IPS-15b (cell line): Measurements from ENCODE around the gene UBE2V1.

Experiments used
- H3K27me3 ChIP-seq: one replicate; pipeline ENCODE4 v1.6.1; 2013; ENCODE audit warnings: low read length; ENCODE audit not compliant: control insufficient read depth, insufficient read depth
- H3K36me3 ChIP-seq: one replicate; pipeline ENCODE4 v1.6.1; 2013; ENCODE audit warnings: low read length; ENCODE audit not compliant: control insufficient read depth, insufficient read depth
- H3K4me1 ChIP-seq: one replicate; pipeline ENCODE4 v1.6.1; 2013; ENCODE audit warnings: mild to moderate bottlenecking, low read length; ENCODE audit not compliant: control insufficient read depth, insufficient read depth
- H3K4me3 ChIP-seq: one replicate; pipeline ENCODE4 v1.5.1; 2013; ENCODE audit warnings: low read depth, low read length
- H3K9ac ChIP-seq: one replicate; pipeline ENCODE4 v1.6.1; 2013; ENCODE audit warnings: low read depth, mild to moderate bottlenecking, low read length
- H3K9me3 ChIP-seq: one replicate; pipeline ENCODE4 v1.6.1; 2013; ENCODE audit warnings: mild to moderate bottlenecking, low read length; ENCODE audit not compliant: control insufficient read depth, insufficient read depth

UBE2V1 gene

GRCh38 chr20:50034567-50035180, 78.3 kb downstream of the UBE2V1 start:
- H3K4me1 ChIP-seq, result no peaks in the 10 kb centered on the region

DNA sequence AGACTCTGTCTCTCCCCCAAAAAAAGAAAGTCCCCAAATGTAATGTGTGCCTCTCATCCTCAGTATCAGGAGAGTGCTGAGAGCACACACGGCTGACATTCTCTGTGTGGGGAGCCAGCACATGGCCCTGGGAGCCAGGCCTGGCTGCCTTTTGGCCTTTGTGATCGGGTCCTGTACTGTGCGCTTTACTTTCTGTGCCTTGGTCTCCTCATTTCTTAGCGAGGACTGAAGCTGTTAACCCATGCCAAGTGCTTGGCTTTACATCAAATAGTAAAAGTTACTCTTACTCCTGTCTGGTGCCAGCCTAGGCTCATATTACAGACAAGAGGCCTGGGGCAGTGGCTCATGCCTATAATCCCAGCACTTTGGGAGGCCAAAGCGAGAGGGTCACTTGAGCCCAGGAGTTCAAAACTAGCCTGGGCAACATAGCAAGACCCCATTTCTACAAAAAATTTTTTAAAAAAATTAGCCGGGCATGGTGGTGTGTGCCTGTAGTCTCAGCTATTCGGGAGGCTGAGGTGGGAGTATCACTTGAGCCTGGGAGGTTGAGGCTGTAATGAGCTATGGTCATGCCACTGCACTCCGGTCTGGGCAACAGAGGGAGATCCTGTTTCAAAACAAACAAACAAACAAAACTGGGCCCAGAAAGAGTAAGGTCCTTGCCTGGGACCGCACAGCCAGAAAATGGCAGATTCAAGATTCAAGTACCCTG, 79.8 kb downstream of the UBE2V1 start:
- Histone ChIP-seq H3K9ac (no peak overlapping the region), H3K27me3 (no peaks in the 10 kb centered on the region), H3K9me3 (no peaks in the 10 kb centered on the region), H3K36me3 (peaks cover 3% of the 10 kb centered on the region), H3K4me3 (no peak overlapping the region), H3K4me1 (no peaks in the 10 kb centered on the region)

More at GRCh38 chr20:50034567-50035180, 78.3 kb downstream of the UBE2V1 start:
- Histone ChIP-seq H3K4me3 (no peak overlapping the region), H3K36me3 (peaks cover 3% of the 10 kb centered on the region), H3K27me3 (no peaks in the 10 kb centered on the region), H3K9ac (no peak overlapping the region), H3K9me3 (no peaks in the 10 kb centered on the region)
